ENCODE measurements around the gene PIAS4.
A peak's percentile ranks its signal among the peaks of the same experiment; 100 is the strongest.

The PIAS4 gene

DNA sequence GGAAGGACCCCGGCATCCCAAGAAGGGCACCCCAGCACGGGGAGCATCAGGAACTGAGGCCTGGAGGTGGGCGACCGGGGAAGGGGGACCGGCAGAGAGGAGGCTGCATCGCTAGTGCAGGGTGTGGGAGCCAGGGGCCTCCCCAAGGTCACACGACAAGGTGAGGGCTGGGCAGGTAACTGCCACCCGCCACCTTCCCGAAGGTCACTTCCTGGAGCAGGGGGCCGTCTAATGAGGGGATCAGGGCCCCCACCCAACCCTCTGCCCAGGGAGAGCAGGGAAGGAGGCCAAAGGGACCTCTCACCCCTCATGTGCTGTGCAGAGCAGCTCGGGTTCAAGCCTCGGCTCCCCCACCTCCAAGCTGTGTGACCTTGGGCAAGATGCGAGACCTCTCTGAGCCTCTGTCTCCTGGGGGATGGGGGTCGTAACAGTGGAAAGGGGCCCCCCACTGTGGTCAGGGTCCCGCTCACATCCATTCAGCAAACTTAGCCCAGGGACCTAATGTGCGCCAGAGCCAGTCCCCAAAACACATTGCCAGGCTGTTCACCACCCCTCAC, 53.2 kb downstream of the PIAS4 start:
- no peak for DNase-seq

DNA sequence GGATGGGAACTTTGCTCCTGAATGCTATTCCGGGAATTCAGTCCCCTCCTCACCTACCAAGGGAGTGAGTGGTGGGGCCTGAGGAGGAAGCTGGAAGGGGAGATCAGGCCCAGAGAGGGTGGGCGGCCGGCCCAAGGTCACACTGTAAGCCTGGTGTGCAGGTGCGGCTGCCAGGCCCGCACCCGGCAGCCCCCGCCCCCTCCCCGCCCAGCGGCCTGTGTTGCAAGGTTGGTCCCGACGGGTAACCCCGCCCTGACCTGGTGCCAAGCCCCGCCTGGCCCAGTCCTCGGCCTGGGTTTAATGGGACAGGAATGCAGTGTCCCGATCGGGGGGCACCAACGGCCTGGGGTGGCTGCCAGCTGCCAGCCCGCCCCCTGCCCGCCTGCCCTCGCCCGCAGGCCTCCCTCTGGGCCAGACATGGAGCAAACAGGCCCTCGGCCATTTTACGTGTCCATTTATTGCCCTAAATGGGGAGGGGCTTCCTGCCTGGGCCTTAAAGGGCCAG, 53.7 kb downstream of the PIAS4 start:
- peak; percentile 43 for DNase-seq

DNA sequence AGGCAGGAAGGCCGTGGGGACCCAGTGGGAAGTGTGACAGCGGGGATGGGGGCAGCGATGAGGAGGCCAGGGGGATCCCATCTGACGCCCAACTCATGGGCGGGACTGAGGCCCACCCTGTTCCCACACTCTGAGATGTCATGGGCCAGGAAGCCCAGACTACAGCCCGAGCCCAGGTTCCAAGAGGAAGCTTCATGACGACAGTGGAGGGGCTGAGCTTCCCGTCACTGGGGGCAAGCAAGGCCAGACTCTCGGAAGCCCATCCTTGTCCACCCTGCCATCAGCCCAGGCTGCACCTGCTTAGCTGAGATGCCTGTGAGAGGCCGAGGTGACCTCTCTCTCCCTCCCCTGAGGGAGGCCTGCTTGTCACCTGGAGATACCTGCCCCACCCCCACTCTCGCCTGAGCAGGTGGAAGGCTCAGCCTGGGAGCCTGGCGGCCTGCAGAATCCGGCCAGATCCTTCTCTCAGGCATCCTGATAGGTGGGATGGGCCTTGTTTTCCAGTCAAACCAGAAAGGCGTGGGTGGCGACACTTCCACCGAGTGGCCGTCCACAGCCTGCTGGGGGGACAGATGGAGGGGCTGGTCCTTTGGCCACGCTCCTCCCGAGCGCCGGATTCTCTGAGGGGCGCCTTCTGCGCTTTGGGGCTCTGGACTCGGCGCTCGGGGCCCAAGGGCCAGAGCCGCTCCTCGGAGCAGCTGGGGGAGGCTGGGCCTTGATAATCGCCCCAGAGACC, 54.3 kb downstream of the PIAS4 start:
- no peak for DNase-seq

DNA sequence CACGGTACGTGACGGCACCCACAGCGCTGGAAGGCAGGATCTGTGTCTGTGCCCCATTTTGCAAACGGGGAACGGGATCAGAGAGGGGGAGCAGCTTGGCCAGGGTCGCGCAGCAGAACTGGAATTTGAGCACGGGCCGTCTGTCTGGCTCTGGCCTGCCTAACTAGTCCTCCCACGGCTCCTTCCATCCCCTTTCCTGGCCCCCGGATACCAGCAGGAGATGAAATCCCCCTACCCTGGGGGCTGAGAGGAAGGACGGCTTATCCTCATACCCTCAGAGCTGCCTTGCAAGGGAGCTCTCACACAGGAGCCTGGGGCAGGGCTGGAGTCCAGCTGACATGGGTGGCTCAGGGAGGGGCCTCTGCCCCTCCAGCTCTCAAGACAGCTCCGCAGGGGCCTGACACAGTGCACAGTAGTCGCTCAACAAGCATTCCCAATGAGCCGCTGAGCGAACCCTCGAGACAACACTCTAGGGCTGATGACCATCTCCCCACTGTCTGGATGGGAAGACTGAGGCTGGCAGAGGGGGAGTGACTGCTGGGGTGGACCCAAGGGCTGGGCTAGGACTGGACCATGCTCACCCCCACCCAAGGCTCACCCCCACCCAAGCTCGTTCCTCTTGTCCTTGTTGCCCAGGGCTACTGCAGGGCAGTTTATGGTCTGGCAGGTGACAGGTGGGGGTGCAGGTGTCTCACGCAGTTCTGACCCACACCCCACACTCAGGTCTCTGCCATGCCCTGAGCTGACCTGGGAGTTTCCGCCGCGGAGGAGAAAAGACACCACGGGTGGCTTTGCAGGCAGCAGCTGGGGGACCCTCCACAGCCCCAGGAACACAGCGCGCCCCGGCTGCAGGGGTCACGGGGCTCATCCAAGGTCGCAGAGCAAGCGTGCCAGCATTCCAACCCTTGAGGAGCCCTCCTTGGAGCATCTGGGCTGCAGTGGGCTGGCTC, 55.2 kb downstream of the PIAS4 start:
- DNase-seq: no peak

DNA sequence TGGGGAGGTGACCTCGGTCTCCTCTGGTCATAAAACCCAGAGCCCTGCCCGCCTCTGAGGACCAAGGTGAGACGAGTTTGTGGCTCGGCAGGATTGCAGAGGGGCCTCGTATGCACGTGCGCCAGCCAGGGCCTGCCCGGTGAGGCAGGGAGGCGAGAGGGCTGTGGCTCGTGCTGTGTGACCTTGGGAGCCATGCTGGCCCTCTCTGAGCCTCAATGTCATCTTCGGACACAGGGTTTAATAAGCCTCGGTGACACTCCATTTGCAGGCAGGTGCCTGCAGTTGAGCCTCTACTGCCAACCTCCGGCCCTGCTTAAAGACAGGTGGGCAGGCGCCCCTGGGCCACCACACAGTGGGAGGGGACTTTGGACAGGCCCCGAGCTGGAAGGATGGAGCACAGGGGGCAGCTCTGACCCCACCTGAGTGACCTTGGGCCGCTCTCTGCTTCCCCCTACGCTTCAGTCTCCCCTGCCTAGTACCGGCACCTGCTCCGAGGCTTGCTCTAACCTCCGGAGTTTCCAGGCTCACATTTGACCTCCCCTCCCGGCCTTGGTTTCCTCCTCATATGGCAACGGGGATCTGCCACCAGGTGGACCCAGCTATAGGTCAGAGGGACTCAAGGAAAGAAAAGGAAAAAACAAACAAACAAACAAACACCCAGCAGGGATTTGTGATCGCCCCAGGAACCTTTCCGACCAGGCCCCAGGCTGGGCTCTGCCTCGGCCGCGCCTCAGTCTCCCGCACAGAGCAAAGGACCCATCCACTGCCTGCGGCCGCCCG, 56.0 kb downstream of the PIAS4 start:
- DNase-seq: no peak

DNA sequence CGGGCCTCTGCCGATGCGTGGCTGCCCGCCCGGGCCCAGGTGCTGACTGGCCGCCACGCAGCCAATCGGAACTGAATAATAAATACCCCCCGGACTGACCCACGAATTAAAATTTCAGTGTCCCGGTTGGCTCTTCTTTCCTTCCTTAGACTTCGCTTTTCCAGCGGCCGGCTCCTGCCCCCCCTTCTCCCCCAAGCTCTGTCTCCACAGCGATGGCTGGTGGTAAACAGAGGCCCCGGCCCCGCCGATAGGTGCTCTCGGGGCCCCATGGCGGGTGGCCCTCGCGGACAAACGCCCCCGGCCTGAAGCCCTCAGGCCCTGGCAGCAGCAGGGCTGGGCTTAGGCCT, 56.6 kb downstream of the PIAS4 start:
- DNase-seq: no peak

DNA sequence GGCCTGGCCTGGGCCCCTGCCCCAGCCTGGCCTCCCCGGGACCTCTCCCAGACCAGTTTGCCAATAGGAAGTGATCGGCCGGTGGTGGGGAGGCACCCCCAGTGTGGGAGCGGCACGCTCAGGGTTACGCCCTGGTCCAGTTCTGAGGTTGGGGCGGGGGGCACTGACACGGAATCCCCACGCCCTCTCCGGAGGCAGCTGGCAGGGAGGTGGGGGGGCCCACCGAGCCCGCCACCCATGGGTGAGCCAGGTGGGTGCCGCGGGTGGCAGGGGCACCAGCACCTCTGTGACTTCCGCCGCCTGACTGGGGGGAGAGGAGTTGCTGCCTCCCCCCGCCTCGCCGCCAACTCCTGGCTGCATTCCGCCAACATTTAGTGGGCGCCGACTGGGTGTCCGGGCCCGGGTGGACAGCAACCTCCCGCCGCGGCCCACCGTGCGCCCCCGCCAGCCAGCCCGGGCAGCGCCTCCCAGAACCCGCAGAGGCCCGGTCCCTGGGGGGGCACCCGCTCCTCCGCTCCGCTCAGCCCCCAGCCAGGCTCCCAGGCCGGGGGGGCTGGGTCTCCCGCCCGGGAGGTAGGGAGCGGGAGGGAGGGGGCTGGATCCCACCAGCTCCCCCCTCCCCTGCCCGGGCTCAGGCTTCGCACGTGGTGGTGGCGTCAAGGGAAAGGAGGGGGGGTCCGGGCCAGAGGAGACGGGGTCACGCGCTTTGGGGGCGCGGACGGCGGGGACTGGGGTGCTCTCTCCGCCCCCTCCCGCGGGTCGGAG, 57.1 kb downstream of the PIAS4 start:
- DNase-seq: peak; percentile 55

DNA sequence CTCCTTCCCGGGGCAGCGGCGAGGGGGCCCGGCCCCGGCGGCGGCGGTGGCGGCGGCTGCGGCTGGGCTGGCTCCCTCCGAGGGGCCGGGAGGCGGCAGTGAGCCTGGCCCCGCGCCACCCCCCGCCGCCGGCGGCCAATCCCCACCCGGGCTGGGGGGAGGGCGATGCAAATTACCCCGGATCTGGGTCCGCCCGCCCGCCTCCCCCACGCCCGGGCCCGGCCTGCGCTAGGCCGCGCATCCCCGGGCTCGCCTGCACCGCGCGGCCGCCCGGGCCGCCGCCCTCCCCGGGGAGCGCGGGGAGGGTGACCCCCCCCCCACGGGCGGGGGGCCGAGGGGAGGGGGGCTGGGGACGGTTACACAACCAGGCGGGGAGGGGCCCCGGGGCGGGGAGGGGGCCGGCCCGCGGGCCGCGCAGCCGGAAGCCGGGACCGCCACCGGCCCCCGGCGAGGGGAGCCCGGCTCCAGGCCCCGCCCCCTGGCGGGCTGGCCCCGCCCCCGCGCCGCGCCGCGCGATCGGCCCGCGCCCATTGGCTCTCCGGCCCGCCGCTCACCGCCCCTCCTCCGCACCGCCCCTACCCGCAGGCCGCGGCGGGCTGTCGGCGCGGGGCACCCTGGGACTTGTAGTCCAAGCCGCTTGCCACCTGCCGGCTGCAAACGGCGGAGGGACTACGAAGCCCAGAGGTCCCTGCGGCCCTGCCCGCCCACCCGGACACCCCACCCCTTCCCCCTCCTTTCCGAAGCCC, 58.1 kb downstream of the PIAS4 start:
- DNase-seq: peak; percentile 97

DNA sequence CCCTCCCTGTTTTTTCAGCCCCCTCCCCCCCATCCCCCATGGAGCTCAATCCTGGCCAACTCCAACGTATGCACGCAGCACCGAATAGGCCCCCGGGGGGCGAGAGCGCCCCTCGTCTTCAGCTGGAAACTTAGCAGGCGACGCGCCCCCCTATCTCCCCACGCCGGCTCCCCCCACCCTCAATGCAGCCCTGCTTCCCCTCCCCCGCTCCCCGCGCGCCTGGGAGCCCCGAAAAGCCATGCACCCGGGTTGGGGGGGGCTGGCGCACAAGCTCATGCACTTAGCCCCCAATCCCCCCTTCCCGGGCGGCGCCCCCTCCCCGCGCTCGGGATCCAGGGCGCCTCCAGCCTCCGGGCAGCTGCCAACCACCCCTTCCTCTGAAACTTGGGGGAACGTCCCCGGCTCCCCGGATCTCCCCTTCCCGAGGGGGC, 58.7 kb downstream of the PIAS4 start:
- DNase-seq: peak; percentile 57

DNA sequence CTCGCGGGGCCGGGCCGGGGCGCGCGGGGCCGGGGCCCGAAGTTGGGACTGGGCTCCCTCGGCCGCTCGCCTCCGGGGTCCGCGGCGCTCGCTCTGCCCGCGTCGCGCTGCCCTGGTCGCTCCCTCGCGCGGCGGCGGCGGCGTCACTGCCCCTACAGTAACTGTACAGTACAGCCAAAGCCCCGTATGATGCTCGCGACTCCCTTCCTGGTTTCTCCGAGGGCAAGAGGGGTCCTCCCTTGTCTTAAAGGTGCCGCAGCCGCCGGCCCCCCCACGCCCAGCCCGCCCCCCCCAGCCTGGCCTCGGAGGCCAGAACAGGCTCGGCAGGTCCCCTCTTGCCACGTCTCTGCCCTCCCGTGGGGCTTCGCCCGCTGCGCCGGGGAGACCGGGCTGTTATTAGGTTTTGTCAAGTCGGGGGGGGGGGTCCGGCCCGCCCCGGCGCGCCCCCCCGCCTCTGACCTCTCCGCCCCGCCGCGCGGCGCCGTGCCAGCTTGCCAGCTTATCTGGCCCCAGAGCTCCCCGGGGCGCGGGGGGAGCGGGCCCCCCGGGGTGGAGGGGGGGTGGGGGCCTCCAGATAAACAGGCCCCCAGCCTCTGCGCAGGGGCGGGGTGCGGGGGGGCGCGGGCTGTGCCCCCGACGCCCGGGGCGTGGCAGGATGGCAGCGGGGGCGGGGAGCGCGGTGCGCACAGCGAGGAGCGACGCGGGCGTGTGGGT, 59.3 kb downstream of the PIAS4 start, which contains the start of gene ZBTB7A:
TSS of gene ZBTB7A (minus strand) at position 218 of the 714 bp plus-strand sequence. CDS start 11,667 bp downstream, outside the sequence.
- DNase-seq: peak; percentile 81

DNA sequence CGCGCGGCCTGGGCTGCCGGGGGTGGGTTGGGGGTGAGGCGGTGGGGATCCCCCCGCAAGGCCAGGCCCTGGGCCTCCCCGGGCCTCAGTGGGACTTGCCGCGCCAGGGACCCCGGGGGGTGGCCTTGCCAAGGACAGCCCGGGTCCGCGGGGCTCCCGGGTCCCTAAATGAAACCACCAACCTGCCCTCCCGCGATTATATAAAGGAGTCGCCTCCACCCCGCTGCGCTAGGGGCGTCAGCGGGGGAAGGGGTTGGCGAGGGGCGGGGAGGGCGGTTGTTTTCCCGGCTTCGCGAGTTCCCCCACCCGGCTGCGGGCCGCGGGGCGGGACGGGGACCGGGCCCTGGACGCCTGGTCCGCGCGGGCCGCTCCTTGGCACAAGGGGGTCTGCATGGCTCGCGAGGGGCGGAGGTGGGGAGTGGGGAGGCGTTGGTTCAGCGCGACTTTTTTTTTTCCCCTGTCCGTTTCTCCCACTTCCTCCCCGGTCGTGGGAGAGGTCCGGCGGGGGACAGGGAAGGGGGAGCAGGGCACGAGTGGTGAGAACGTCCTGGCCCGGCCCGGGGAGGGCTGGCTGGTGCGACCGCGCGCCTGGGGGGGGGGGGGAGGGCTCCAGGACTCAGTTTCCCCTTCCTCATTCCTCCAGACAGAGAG, 60.0 kb downstream of the PIAS4 start:
- DNase-seq: no peak

DNA sequence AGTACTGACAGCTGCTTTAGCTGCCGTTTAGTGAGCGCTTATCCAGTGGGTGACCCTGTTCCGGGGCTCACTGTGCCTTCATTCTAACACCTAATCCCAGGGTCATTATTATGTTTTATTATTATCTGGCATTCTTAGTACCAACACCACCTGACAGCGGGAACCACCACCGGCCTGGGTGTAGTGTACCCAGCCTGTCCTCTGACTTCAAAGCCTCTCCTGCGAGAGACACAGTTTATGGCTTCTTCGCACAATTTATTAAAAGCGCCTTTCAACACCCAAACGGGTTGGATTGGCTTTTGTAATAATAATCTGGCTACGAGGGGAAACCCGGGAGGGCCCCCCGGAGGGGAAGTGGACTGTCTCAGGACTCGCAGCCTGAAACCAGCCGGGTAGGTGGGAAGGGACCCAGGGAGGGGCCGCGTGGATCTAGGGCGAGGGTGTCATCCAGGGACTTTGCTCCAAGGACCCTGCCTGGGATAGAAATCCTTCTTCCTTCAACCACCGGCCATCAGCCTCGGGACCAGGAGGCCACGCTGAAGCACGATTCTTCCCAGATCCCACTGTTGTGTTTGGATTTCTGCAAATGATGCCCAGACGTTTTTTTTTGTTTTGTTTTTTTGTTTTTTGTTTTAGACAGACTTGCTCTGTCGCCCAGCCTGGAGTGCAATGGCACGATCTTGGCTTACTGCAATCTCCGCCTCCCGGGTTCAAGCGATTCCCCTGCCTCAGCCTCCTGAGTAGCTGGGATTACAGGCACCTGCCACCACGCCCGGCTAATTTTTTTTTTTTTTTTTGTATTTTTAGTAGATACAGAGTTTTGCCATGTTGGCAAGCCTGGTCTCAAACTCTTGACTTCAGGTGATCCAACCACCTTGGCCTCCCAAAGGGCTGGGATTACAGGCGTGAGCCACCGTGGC, 60.8 kb downstream of the PIAS4 start:
- no peak for DNase-seq

DNA sequence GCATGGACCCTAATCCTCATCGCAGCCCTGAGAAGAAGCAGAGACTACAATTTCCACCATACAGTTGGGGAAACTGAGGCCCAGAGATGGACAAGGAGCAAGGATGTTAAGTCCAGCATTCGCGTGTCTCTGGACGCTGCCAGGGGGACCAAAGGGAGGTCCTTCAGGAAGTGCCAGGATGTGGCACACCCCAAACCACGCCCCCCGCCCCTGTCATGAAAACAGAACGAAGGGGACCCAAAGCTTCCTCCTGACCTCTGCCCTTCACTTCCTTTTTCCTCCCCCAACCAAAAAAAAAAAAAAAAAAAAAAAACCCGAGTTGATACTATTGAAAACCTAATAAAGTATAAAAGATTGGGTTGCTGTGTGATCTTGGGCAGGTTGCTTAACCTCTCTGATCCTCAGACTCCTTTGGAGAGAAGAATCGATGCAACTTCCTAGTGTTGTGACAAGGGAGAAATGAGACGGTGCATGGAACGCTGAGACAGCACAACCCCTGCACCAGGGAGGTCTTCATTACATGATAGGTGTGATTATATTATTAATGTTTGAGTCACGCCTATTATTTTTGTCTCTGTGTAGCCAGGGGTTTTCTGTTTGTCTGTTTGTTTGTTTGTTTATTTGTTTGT, 61.9 kb downstream of the PIAS4 start:
- peak; percentile 68 for DNase-seq

DNA sequence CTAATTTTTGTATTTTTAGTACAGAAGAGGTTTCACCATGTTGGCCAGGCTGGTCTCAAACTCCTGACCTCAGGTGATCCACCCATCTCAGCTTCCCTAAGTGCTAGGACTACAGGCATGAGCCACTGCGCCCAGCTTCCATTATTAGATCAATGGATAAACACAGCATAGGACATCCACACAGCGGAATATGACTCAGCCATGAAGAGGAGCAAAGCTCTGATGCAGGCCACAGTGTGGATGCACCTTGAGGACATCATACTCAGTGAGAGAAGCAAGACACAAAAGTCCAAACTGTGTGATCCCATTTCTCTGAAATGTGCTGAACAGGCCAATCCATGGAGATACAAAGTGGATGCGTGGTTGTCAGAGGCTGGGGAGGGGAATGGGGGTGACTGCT, 64.1 kb downstream of the PIAS4 start:
- no peak for DNase-seq

DNA sequence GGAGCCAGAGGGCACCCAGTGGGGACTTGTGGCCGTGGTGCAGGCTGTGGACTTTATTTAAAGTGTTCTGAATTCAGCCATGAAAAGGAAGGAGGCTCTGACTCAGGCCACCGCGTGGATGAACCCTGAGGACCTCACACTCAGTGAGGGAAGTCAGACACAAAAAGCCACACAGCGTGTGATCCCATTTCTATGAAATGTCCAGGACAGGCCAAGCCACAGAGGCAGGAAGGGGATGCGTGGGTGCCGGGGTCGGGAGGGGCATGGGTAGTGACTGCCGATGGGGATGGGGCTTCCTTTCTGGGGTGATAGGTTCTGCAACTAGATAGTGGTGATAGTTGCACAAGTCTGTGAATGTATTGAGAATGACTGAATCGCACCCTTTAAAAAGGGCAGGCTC, 67.8 kb downstream of the PIAS4 start:
- DNase-seq: peak; percentile 39

DNA sequence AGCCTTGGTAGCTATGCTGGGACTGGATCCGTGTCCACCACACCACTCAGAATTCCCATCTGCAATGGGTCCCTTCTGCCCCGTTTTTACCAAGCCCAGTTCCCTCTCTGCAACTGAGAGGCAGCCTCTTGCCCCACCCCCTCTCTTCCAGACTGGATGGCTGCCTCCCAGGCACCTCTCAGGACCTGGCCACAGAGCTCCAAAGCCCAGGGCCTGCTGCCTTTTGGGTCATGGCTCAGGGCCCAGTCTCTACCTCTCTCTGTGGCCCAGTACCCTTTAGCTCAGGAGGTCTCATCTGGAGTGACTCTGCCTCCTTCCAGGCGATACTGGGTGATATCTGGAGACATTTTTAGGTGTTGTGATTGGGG, 69.5 kb downstream of the PIAS4 start:
- no peak for DNase-seq

DNA sequence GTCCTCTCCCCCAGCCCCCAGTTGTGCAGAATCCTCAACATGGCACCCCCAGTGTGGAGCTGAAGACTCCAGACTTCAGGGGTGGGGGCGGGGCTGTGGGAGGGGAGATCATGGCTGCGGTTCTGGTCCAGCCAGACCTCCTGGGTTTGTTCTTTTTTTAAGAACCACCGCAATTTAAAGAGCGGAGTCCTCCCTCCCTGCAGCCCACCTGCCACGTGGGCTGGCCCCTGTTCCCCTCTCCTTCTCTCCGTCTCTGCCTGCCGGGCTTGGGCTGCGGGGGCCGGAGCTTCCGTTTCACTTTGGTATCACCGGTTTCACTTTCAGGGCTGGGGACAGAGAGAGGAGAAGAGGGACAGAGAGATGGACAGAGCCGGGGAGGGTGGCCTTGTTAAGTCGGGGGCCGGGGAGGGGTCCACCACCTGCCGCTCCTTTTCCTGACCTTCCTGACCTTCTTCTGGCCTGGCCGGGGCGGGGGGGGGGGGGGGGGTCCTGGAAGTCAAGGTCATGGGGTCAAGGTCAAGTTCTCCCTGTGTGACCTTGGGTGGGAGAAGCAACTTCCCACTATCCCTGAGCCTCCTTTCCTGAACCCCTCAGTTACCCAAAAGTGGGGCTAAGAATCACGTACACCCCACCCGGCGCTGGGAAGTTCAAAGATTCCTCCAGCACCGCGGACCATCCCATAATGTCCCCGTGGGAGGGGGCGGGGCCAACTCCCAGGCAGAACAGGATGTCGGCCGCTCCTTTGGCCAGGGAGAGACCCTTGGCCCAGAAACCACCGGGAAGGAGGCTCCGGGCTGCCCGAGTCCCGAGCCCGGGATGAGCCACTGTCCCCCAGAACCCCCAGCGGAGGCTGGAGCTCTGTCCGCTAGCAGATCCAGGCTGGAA, 70.5 kb downstream of the PIAS4 start:
- peak; percentile 72 for DNase-seq
